ENCODE data around the gene HMGCR. TPM values are rescaled to one million over a fixed set of nuclear protein-coding genes. Genes with fewer than 3 reads are reported as not detected.

HMGCR gene
- total and polyA plus RNA-seq, 2 of the 8 experiments (the other 6 are each of a cell fraction or from before 2014, with no cell fraction given) = 45.8 to 199 TPM

- TF ChIP-seq HDAC6 (IDR thresholded peaks at IDR 0.05; ENCODE audit: low read depth, low read length) (no peak), NRF1 (IDR thresholded peaks at IDR 0.05; ENCODE audit: low read depth, low read length) (no peak), CTBP2 (IDR thresholded peaks at IDR 0.05; ENCODE audit: borderline replicate concordance, insufficient read depth, insufficient read length, low read length) (no peak), ASH2L (IDR thresholded peaks at IDR 0.05; ENCODE audit: low read length) (no peak)
These were observed 30.4 kb downstream of the HMGCR start (continued) for GRCh38 chr5:75367401-75367800.
